Loucy (cell line): ENCODE results near the gene LIPC.
A peak's percentile ranks its signal among the peaks of the same experiment; 100 is the strongest.

Experiments
- H2AFZ ChIP-seq: fragments of 200-600 bp; sonication (generic); 2 replicates; pipeline ENCODE4 v1.6.0; 2016; ENCODE audit warnings: antibody characterized with exemption, mild to moderate bottlenecking, low read length, moderate library complexity
- H3F3A ChIP-seq: fragments of 200-600 bp; 2 replicates; pipeline ENCODE4 v1.6.0; 2016; ENCODE audit warnings: antibody characterized with exemption, low read depth, mild to moderate bottlenecking
- H3K27me3 ChIP-seq: fragments of 200-600 bp; sonication (generic); 2 replicates; pipeline ENCODE4 v1.6.1; 2014; ENCODE audit warnings: low read length, mild to moderate bottlenecking; ENCODE audit not compliant: insufficient read depth, poor library complexity, severe bottlenecking
- H3K36me3 ChIP-seq: fragments of 200-600 bp; sonication (generic); 2 replicates; pipeline ENCODE4 v1.6.1; 2016; ENCODE audit warnings: low read length; ENCODE audit not compliant: insufficient read depth
- H3K4me1 ChIP-seq: fragments of 200-600 bp; sonication (generic); 2 replicates; pipeline ENCODE4 v1.5.1; 2014; ENCODE audit warnings: low read length, mild to moderate bottlenecking; ENCODE audit not compliant: insufficient read depth, poor library complexity, severe bottlenecking
- H3K4me2 ChIP-seq: fragments of 200-600 bp; sonication (generic); 2 replicates; pipeline ENCODE4 v1.6.0; 2014; ENCODE audit warnings: antibody characterized with exemption, low read length, low read depth, mild to moderate bottlenecking; ENCODE audit not compliant: poor library complexity, severe bottlenecking
- H3K4me3 ChIP-seq: fragments of 200-600 bp; sonication (generic); 2 replicates; pipeline ENCODE4 v1.5.1; 2014; ENCODE audit warnings: low read length, mild to moderate bottlenecking, mixed read lengths; ENCODE audit not compliant: poor library complexity, severe bottlenecking
- H3K79me2 ChIP-seq: fragments of 200-600 bp; sonication (generic); 2 replicates; pipeline ENCODE4 v1.6.1; 2014; ENCODE audit warnings: low read length; ENCODE audit not compliant: insufficient read depth
- H3K9ac ChIP-seq: fragments of 200-600 bp; sonication (generic); 2 replicates; pipeline ENCODE4 v1.6.0; 2014; ENCODE audit warnings: mild to moderate bottlenecking, low read depth, low read length, moderate library complexity; ENCODE audit not compliant: poor library complexity, severe bottlenecking
- H3K9me2 ChIP-seq: fragments of 200-600 bp; sonication (generic); replicated peaks from 2 replicates; pipeline ENCODE4 v1.6.1; 2016; ENCODE audit warnings: low read depth, low read length, mixed read lengths
- H3K9me3 ChIP-seq: fragments of 200-600 bp; sonication (generic); 2 replicates; pipeline ENCODE4 v1.6.1; 2014; ENCODE audit warnings: mild to moderate bottlenecking, antibody characterized with exemption, low read length, low read depth; ENCODE audit not compliant: insufficient read depth
- H4K20me1 ChIP-seq: fragments of 200-600 bp; sonication (generic); 2 replicates; pipeline ENCODE4 v1.6.0; 2014; ENCODE audit warnings: antibody characterized with exemption, low read length, mild to moderate bottlenecking; ENCODE audit not compliant: insufficient read depth, poor library complexity, severe bottlenecking
- CTCF ChIP-seq: fragments of 200-600 bp; sonication (generic); conservative IDR thresholded peaks from 2 replicates; pipeline ENCODE4 v1.5.1; 2014; ENCODE audit warnings: mild to moderate bottlenecking, antibody characterized with exemption, low read length
- EZH2phosphoT487 ChIP-seq: fragments of 200-600 bp; IDR thresholded peaks from 2 replicates; pipeline ENCODE4 v1.6.1; 2018; ENCODE audit warnings: antibody characterized with exemption, mild to moderate bottlenecking, moderate library complexity, borderline replicate concordance

LIPC gene

GRCh38 chr15:58573270-58573669, 141.5 kb downstream of the LIPC start:
- no peak overlapping the region for H3K4me2 ChIP-seq
- H3K9me3 ChIP-seq = no peaks in the 10 kb centered on the region
- H2AFZ ChIP-seq = no peak overlapping the region
- TF ChIP-seq EZH2phosphoT487 (no peak), CTCF (no peak)
- H4K20me1 ChIP-seq = no peaks in the 10 kb centered on the region
- H3K79me2 ChIP-seq = no peaks in the 10 kb centered on the region
- no peak overlapping the region for H3K4me3 ChIP-seq
- H3K9me2 ChIP-seq = no peaks in the 10 kb centered on the region
- peaks cover 16% of the 10 kb centered on the region for H3K4me1 ChIP-seq
- H3F3A ChIP-seq = no peaks in the 10 kb centered on the region
- H3K36me3 ChIP-seq = no peaks in the 10 kb centered on the region
- no peak overlapping the region for H3K9ac ChIP-seq
- no peaks in the 10 kb centered on the region for H3K27me3 ChIP-seq

DNA sequence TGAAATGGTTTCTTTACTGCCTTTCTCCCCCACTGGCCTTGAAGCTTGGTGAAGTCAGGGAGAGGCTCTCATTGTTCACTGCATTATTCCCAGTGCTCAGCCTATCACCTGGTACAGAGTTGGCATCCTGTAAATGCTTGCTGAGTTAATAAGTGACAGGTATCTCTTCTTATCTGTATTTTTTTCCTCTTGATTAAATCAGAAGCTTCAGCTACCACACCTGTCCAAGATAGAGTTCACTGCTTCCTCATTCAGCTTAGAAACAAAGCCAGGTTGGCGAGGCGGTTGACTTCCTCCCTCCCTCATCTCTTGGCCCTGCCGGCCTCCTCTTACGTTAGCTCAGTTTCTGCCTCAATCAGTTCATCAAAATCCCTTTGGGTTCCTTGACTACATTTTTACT, 142.8 kb downstream of the LIPC start:
- Histone ChIP-seq H3F3A (no peaks in the 10 kb centered on the region), H3K27me3 (no peaks in the 10 kb centered on the region), H3K4me1 (peaks cover 10% of the 10 kb centered on the region), H3K9ac (no peak overlapping the region), H3K9me2 (no peaks in the 10 kb centered on the region), H3K79me2 (no peaks in the 10 kb centered on the region), H3K4me3 (no peak overlapping the region), H2AFZ (peak overlapping the region; percentile 31; the same call in 1 of the 2 replicates), H4K20me1 (no peaks in the 10 kb centered on the region), H3K36me3 (no peaks in the 10 kb centered on the region), H3K9me3 (no peaks in the 10 kb centered on the region), H3K4me2 (no peak overlapping the region)
- TF ChIP-seq CTCF (no peak), EZH2phosphoT487 (no peak)

- H3K36me3 ChIP-seq = no peaks in the 10 kb centered on the region
- no peaks in the 10 kb centered on the region for H3K9me2 ChIP-seq
- no peak for TF ChIP-seq CTCF
- TF ChIP-seq EZH2phosphoT487 = no peak
- no peaks in the 10 kb centered on the region for H3F3A ChIP-seq
- peaks cover 10% of the 10 kb centered on the region for H3K4me1 ChIP-seq
- no peaks in the 10 kb centered on the region for H3K27me3 ChIP-seq
- H4K20me1 ChIP-seq = no peaks in the 10 kb centered on the region
- peak overlapping the region; percentile 31; the same call in 1 of the 2 replicates for H2AFZ ChIP-seq
- H3K9ac ChIP-seq = no peak overlapping the region
- no peaks in the 10 kb centered on the region for H3K79me2 ChIP-seq
- H3K9me3 ChIP-seq = no peaks in the 10 kb centered on the region
- no peak overlapping the region for H3K4me3 ChIP-seq
- no peak overlapping the region for H3K4me2 ChIP-seq
These were observed 143.4 kb downstream of the LIPC start for GRCh38 chr15:58575045-58575786.
